Mucosa of rectum (tissue), 2 donors: ENCODE data around the gene ZKSCAN4.

Experiments
- H3K27ac ChIP-seq, 2 donors: one replicate each; pipeline ENCODE4 v1.7.0; 2013; ENCODE audit warnings: inconsistent platforms in 2 of 2, low read depth in 2 of 2, low read length in 2 of 2
- H3K27me3 ChIP-seq, 2 donors: one replicate each; pipeline ENCODE4 v1.7.0; 2013; ENCODE audit warnings: low read length in 2 of 2; ENCODE audit not compliant: control insufficient read depth in 2 of 2, insufficient read depth in 2 of 2
- H3K36me3 ChIP-seq, 2 donors: one replicate each; pipeline ENCODE4 v1.7.0; 2013; ENCODE audit warnings: low read length in 2 of 2; ENCODE audit not compliant: control insufficient read depth in 2 of 2, insufficient read depth in 2 of 2
- H3K4me1 ChIP-seq, 2 donors: one replicate each; pipeline ENCODE4 v1.7.0; 2013; ENCODE audit warnings: low read length in 2 of 2, mild to moderate bottlenecking in 1 of 2; ENCODE audit not compliant: control insufficient read depth in 2 of 2, insufficient read depth in 2 of 2
- H3K4me3 ChIP-seq, 2 donors: one replicate each; pipeline ENCODE4 v1.7.0; 2013; ENCODE audit warnings: low read length in 2 of 2
- H3K9ac ChIP-seq, 2 donors: one replicate each; pipeline ENCODE4 v1.7.0; 2013; ENCODE audit warnings: low read length in 2 of 2, low read depth in 1 of 2, mild to moderate bottlenecking in 1 of 2
- H3K9me3 ChIP-seq, 2 donors: one replicate each; pipeline ENCODE4 v1.7.0; 2013; ENCODE audit warnings: low read length in 2 of 2; ENCODE audit not compliant: control insufficient read depth in 2 of 2
- donor health status: healthy.
- donor health status: Normal muscosa, but diverticular disease.

ZKSCAN4 gene

GRCh38 chr6:28211840-28212509 lies 40.1 kb downstream of the ZKSCAN4 start:
- no peaks in the 10 kb centered on the region for H3K36me3 ChIP-seq
- H3K9ac ChIP-seq, result peak overlapping the region; percentile 53 to 68
- H3K27ac ChIP-seq, result peak overlapping the region; percentile 75 to 81
- H3K4me3 ChIP-seq, result peak overlapping the region; percentile 54 to 81
- peaks cover 18 to 21% of the 10 kb centered on the region in 2 donors for H3K27me3 ChIP-seq
- peaks cover 6 to 17% of the 10 kb centered on the region in 2 donors for H3K4me1 ChIP-seq
- peaks cover 0 to 2% of the 10 kb centered on the region in 2 donors for H3K9me3 ChIP-seq

- Histone ChIP-seq H3K36me3 (no peaks in the 10 kb centered on the region), H3K9ac (no peak overlapping the region)
Observed at GRCh38 chr6:28209753-28210535, 42.1 kb downstream of the ZKSCAN4 start.

GRCh38 chr6:28208111-28208659 lies 43.9 kb downstream of the ZKSCAN4 start:
- Histone ChIP-seq H3K27ac (peak overlapping the region; percentile 65 to 78), H3K36me3 (no peaks in the 10 kb centered on the region), H3K9ac (peak overlapping the region; percentile 26 to 68), H3K4me3 (peak overlapping the region; percentile 68 to 79), H3K4me1 (peaks cover 9 to 10% of the 10 kb centered on the region in 2 donors), H3K27me3 (peaks cover 18 to 19% of the 10 kb centered on the region in 2 donors), H3K9me3 (peaks cover 2 to 3% of the 10 kb centered on the region in 2 donors)

More at GRCh38 chr6:28209753-28210535, 42.1 kb downstream of the ZKSCAN4 start:
- no peak overlapping the region for H3K4me3 ChIP-seq
- peaks cover 18 to 19% of the 10 kb centered on the region in 2 donors for H3K27me3 ChIP-seq
- H3K27ac ChIP-seq, result no peak overlapping the region
- H3K4me1 ChIP-seq, result peaks cover 11 to 12% of the 10 kb centered on the region in 2 donors
- peaks cover 0 to 2% of the 10 kb centered on the region in 2 donors for H3K9me3 ChIP-seq

GRCh38 chr6:28207510-28208110 lies 44.5 kb downstream of the ZKSCAN4 start:
- peaks cover 2 to 3% of the 10 kb centered on the region in 2 donors for H3K9me3 ChIP-seq
- H3K27ac ChIP-seq, result peak overlapping the region; percentile 65 to 78
- H3K36me3 ChIP-seq, result no peaks in the 10 kb centered on the region
- peak overlapping the region; percentile 26 to 68 for H3K9ac ChIP-seq
- peak overlapping the region; percentile 68 to 79 for H3K4me3 ChIP-seq
- H3K27me3 ChIP-seq, result peaks cover 18 to 19% of the 10 kb centered on the region in 2 donors
- peaks cover 9 to 10% of the 10 kb centered on the region in 2 donors for H3K4me1 ChIP-seq

- Histone ChIP-seq H3K27me3 (peaks cover 18 to 19% of the 10 kb centered on the region in 2 donors), H3K9ac (peak overlapping the region; percentile 26 to 68), H3K4me3 (peak overlapping the region; percentile 68 to 79), H3K27ac (peak overlapping the region; percentile 65 to 78), H3K4me1 (peaks cover 9 to 10% of the 10 kb centered on the region in 2 donors), H3K36me3 (no peaks in the 10 kb centered on the region), H3K9me3 (peaks cover 2 to 3% of the 10 kb centered on the region in 2 donors)
Observed at GRCh38 chr6:28206928-28207509, 45.0 kb downstream of the ZKSCAN4 start.

GRCh38 chr6:28206527-28206926 lies 45.5 kb downstream of the ZKSCAN4 start:
- Histone ChIP-seq H3K4me1 (peaks cover 9 to 10% of the 10 kb centered on the region in 2 donors), H3K27me3 (peaks cover 18 to 19% of the 10 kb centered on the region in 2 donors), H3K9me3 (peaks cover 2 to 3% of the 10 kb centered on the region in 2 donors), H3K4me3 (peak overlapping the region; percentile 68 to 79), H3K27ac (peak overlapping the region; percentile 65 to 78), H3K36me3 (no peaks in the 10 kb centered on the region), H3K9ac (peak overlapping the region in 1 of 2 donors; percentile 5)

- H3K4me1 ChIP-seq, result peaks cover 9 to 10% of the 10 kb centered on the region in 2 donors
- peak overlapping the region in 1 of 2 donors; percentile 79 for H3K4me3 ChIP-seq
- no peaks in the 10 kb centered on the region for H3K36me3 ChIP-seq
- H3K27ac ChIP-seq, result no peak overlapping the region
- peaks cover 18 to 19% of the 10 kb centered on the region in 2 donors for H3K27me3 ChIP-seq
- H3K9me3 ChIP-seq, result peaks cover 2 to 3% of the 10 kb centered on the region in 2 donors
- no peak overlapping the region for H3K9ac ChIP-seq
Observed at GRCh38 chr6:28205879-28206278, 46.2 kb downstream of the ZKSCAN4 start.

GRCh38 chr6:28203201-28203600 lies 48.9 kb downstream of the ZKSCAN4 start:
- Histone ChIP-seq H3K9ac (no peak overlapping the region), H3K4me1 (peaks cover 7 to 9% of the 10 kb centered on the region in 2 donors), H3K27me3 (peaks cover 6 to 7% of the 10 kb centered on the region in 2 donors), H3K9me3 (peaks cover 2 to 3% of the 10 kb centered on the region in 2 donors), H3K36me3 (no peaks in the 10 kb centered on the region), H3K4me3 (no peak overlapping the region), H3K27ac (no peak overlapping the region)

GRCh38 chr6:28200020-28200419 lies 52.0 kb downstream of the ZKSCAN4 start:
- Histone ChIP-seq H3K4me3 (no peak overlapping the region), H3K27me3 (no peaks in the 10 kb centered on the region)

More at GRCh38 chr6:28200020-28200419, 52.0 kb downstream of the ZKSCAN4 start:
- Histone ChIP-seq H3K4me1 (no peaks in the 10 kb centered on the region), H3K9ac (no peak overlapping the region), H3K9me3 (peaks cover 2 to 3% of the 10 kb centered on the region in 2 donors), H3K36me3 (no peaks in the 10 kb centered on the region), H3K27ac (no peak overlapping the region)
